Subcutaneous abdominal adipose tissue (tissue), 5 donors: ENCODE results near the gene TSPAN17.

Source experiments
- H3K27ac ChIP-seq: one replicate; pipeline ENCODE4 v1.7.0; 2013; ENCODE audit warnings: low read depth, mild to moderate bottlenecking, inconsistent platforms, low read length, moderate library complexity
- H3K27me3 ChIP-seq, 5 donors: one replicate each; pipeline ENCODE4 v1.7.0; 2013; ENCODE audit warnings: low read length in 5 of 5, inconsistent platforms in 1 of 5; ENCODE audit not compliant: control insufficient read depth in 5 of 5, insufficient read depth in 4 of 5
- H3K36me3 ChIP-seq, 5 donors: one replicate each; pipeline ENCODE4 v1.7.0; 2013; ENCODE audit warnings: low read length in 5 of 5; ENCODE audit not compliant: control insufficient read depth in 5 of 5, insufficient read depth in 5 of 5
- H3K4me1 ChIP-seq, 5 donors: one replicate each; pipeline ENCODE4 v1.7.0; 2013; ENCODE audit warnings: low read length in 5 of 5, mild to moderate bottlenecking in 3 of 5, moderate library complexity in 1 of 5; ENCODE audit not compliant: control insufficient read depth in 5 of 5, insufficient read depth in 5 of 5
- H3K4me3 ChIP-seq, 5 donors: one replicate each; pipeline ENCODE4 v1.7.0; 2013; ENCODE audit warnings: low read length in 5 of 5, low read depth in 1 of 5
- H3K9ac ChIP-seq, 5 donors: one replicate each; pipeline ENCODE4 v1.7.0; 2013; ENCODE audit warnings: low read length in 5 of 5, mild to moderate bottlenecking in 4 of 5, moderate library complexity in 3 of 5
- H3K9me3 ChIP-seq, 5 donors: one replicate each; pipeline ENCODE4 v1.7.0; 2013; ENCODE audit warnings: low read length in 5 of 5; ENCODE audit not compliant: control insufficient read depth in 5 of 5
- donor health status: healthy.
- donor health status: healthy.
- donor health status: healthy.
- donor health status: healthy.
- donor health status: healthy.

TSPAN17 gene

GRCh38 chr5:176687881-176688280 is 40.6 kb downstream of the TSPAN17 start:
- no peaks in the 10 kb centered on the region for H3K36me3 ChIP-seq
- no peak overlapping the region for H3K9ac ChIP-seq
- H3K4me1 ChIP-seq, result no peaks in the 10 kb centered on the region
- no peak overlapping the region for H3K27ac ChIP-seq
- peaks cover 0 to 6% (median 4%) of the 10 kb centered on the region in 5 donors for H3K9me3 ChIP-seq
- H3K4me3 ChIP-seq, result no peak overlapping the region
- H3K27me3 ChIP-seq, result peaks cover 8 to 34% (median 19%) of the 10 kb centered on the region in 5 donors

DNA sequence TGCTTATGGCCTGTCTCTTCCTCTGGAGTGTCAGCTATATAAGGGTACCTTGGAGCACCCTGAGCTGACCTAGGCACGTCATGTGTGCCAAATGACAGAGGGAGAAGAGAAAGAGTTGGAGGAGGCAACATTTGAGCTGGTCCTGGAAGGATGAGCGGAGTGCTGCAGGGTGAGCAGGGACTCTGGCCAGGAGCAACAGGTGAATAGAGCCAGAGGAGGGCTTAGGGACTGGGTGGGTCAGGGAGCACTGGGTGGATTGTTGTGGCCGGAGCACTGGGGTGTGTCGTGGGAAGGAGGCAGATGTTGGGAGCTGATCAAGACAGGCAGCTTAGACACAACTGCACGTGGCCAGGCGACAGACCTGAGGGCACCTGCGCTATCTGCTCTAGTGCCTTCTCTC is 43.6 kb downstream of the TSPAN17 start:
- peaks cover 26 to 50% (median 36%) of the 10 kb centered on the region in 5 donors for H3K27me3 ChIP-seq
- no peaks in the 10 kb centered on the region for H3K36me3 ChIP-seq
- no peak overlapping the region for H3K9ac ChIP-seq
- no peak overlapping the region for H3K4me3 ChIP-seq
- no peak overlapping the region for H3K27ac ChIP-seq
- peaks cover 0 to 3% (median 0%) of the 10 kb centered on the region in 5 donors for H3K4me1 ChIP-seq
- peaks cover 0 to 4% (median 4%) of the 10 kb centered on the region in 5 donors for H3K9me3 ChIP-seq

- peaks cover 30 to 56% (median 41%) of the 10 kb centered on the region in 5 donors for H3K27me3 ChIP-seq
- peaks cover 0 to 4% (median 4%) of the 10 kb centered on the region in 5 donors for H3K9me3 ChIP-seq
- H3K9ac ChIP-seq, result no peak overlapping the region
- H3K36me3 ChIP-seq, result no peaks in the 10 kb centered on the region
- peaks cover 0 to 3% (median 0%) of the 10 kb centered on the region in 5 donors for H3K4me1 ChIP-seq
- H3K27ac ChIP-seq, result no peak overlapping the region
- no peak overlapping the region for H3K4me3 ChIP-seq
These were observed 44.2 kb downstream of the TSPAN17 start for GRCh38 chr5:176691524-176691923.

DNA sequence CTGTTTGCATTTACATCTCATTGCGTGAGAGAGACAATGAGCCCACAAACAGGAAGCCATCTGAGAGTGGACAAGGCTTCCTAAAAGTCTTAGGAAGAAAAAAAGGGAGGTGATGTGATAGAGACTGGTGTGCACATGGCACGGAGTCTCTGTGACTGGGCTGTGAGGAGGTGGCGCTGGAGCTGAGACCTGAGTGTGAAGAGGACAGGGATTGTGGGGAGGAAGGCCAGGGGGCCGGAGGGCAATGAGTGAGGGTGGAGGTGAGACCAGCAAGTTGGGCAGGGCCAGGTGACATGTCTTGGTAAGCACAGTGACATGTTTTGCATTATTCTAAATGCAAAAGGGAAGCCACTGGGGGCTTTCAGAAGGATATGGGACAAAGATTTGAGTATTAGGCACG is 45.0 kb downstream of the TSPAN17 start:
- Histone ChIP-seq H3K36me3 (no peaks in the 10 kb centered on the region), H3K9me3 (peaks cover 0 to 4% (median 4%) of the 10 kb centered on the region in 5 donors), H3K27ac (no peak overlapping the region), H3K4me3 (no peak overlapping the region), H3K27me3 (peaks cover 36 to 64% (median 49%) of the 10 kb centered on the region in 5 donors), H3K9ac (no peak overlapping the region), H3K4me1 (peaks cover 0 to 3% (median 0%) of the 10 kb centered on the region in 5 donors)

DNA sequence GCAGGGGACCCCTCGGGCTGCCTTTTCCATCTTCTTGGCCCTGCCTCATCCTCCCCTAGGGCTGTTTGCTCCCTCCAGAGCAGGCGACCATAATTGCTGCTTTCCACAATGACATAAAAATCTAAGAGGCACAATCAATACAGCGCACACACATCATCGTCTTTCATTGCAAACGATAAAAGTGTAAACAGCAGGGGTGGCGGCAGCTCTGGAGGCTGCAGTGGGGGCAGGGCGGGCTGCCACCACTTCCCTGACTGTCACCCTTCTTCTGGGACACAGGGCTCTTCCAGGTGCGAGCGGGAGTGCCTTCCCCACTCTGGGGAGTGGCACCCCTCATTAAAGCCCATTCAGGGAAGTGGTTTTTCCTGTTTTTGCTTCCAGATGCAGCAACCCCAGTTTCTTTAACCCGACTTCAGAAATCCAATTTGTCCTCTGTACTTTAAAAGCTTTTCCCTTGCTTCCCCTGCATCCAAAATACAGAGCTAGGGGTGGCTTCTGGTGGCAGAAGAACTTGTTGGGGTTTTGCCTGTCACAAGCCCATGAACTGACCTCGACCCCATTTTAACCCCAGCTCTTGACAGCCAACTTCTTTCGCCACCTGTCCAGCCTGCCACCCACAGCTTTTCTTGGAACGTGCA is 45.7 kb downstream of the TSPAN17 start:
- no peak overlapping the region for H3K27ac ChIP-seq
- H3K9ac ChIP-seq, result no peak overlapping the region
- H3K9me3 ChIP-seq, result peaks cover 0 to 4% (median 4%) of the 10 kb centered on the region in 5 donors
- peaks cover 0 to 3% (median 0%) of the 10 kb centered on the region in 5 donors for H3K4me1 ChIP-seq
- H3K27me3 ChIP-seq, result peaks cover 39 to 71% (median 56%) of the 10 kb centered on the region in 5 donors
- H3K4me3 ChIP-seq, result no peak overlapping the region
- H3K36me3 ChIP-seq, result no peaks in the 10 kb centered on the region

DNA sequence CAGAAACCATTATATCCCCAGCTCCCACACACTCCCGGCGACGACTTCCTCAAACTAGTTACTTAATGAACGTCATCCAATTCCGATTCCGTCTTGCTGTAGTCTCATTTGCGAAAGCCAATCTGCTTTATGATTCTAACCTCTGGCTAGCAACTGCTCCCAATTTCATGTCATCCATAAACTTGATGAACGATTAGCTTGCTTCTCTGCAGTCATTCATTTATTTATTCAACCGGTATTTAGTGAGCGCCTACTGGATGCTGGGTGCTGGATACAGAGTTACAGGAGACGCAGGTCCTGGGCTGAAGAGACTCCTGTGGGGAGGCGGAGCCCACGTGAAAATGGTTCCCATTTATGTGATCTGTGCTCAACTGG is 46.2 kb downstream of the TSPAN17 start:
- Histone ChIP-seq H3K27ac (no peak overlapping the region), H3K4me3 (no peak overlapping the region), H3K9me3 (peaks cover 0 to 4% (median 4%) of the 10 kb centered on the region in 5 donors), H3K27me3 (peaks cover 43 to 74% (median 61%) of the 10 kb centered on the region in 5 donors), H3K36me3 (no peaks in the 10 kb centered on the region), H3K9ac (no peak overlapping the region), H3K4me1 (peaks cover 0 to 3% (median 0%) of the 10 kb centered on the region in 5 donors)

DNA sequence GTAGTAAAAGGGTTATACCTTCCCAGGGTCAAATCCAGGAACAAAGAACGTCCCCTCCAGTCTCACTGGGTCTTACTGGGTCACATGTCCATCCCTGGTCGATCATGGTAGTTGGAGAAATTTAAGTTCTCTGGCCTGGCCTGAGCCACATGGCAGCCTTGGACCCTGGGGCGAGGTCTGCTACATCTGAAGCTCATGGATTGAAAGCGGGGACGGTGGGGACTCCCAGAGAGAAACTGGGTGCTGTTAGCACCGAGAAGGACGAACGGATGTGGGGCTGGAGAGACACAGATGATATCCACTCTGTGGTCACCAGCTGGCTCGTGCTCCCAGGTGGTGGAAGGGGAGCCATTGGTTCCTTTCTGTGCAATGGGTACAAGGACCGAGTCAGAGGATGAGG is 46.9 kb downstream of the TSPAN17 start:
- Histone ChIP-seq H3K4me1 (peaks cover 0 to 3% (median 0%) of the 10 kb centered on the region in 5 donors), H3K27me3 (peaks cover 47 to 81% (median 68%) of the 10 kb centered on the region in 5 donors), H3K9me3 (peaks cover 0 to 4% (median 4%) of the 10 kb centered on the region in 5 donors), H3K4me3 (no peak overlapping the region), H3K27ac (no peak overlapping the region), H3K9ac (no peak overlapping the region), H3K36me3 (no peaks in the 10 kb centered on the region)

DNA sequence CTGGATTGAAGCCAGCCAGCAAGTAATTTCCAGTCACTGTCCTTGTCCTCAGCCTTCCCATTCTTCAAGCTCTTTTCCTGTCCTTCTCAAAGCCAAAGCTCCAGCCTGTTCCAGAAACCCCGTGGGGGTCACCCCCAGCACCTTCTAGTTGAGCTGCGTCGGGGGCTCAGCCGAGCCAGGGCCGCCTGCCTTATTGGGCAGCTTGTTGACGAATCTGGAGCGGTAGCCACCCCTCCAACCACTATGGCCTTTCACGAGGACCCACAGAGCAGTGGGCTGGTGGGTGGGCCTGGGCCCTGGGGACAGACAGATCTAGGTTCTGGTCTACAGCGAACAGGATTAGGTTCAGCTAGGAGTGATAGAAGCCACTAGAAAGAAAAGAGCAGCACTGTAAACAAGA is 47.3 kb downstream of the TSPAN17 start:
- H3K9ac ChIP-seq, result no peak overlapping the region
- H3K27me3 ChIP-seq, result peaks cover 47 to 79% (median 69%) of the 10 kb centered on the region in 5 donors
- H3K27ac ChIP-seq, result no peak overlapping the region
- peaks cover 0 to 3% (median 0%) of the 10 kb centered on the region in 5 donors for H3K4me1 ChIP-seq
- peaks cover 0 to 4% (median 4%) of the 10 kb centered on the region in 5 donors for H3K9me3 ChIP-seq
- H3K36me3 ChIP-seq, result no peaks in the 10 kb centered on the region
- no peak overlapping the region for H3K4me3 ChIP-seq

- no peak overlapping the region for H3K27ac ChIP-seq
- peaks cover 49 to 80% (median 69%) of the 10 kb centered on the region in 5 donors for H3K27me3 ChIP-seq
- no peak overlapping the region for H3K9ac ChIP-seq
- no peak overlapping the region for H3K4me3 ChIP-seq
- peaks cover 0 to 3% (median 0%) of the 10 kb centered on the region in 5 donors for H3K4me1 ChIP-seq
- peaks cover 0 to 4% (median 4%) of the 10 kb centered on the region in 5 donors for H3K9me3 ChIP-seq
- no peaks in the 10 kb centered on the region for H3K36me3 ChIP-seq
These were observed 47.8 kb downstream of the TSPAN17 start for GRCh38 chr5:176695073-176695472.

DNA sequence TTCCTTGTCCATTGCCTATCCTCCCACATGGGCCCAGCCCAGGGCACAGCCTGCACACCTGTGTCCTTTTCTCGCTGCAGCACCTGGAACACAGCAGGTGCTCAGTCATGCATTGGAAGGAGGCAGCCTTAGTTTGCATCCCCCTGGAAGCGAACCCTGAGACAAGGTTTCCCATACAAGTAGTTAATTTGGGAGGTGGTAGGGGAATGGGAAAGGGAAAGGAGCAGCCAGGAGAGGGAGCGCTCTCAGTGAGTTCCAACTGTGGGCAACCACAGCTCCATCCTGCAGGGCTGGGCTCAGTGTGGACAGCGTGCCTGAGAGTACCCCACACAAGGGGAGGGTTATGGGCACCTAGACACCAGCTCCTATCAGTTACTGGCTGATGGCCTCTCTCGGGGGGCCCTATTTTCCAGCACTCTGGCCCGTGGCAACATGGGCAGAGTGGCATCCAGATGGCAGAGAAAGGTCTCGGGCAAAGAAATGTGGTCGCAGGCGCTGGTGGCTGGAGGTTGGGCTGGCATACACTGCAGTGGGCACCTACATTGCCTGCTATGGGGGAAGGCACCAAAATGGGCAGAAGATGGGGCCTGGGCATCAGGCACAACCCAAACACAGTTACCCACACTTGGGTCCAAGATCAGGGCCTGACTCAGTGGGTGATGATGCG is 50.1 kb downstream of the TSPAN17 start:
- Histone ChIP-seq H3K27ac (no peak overlapping the region), H3K9me3 (no peaks in the 10 kb centered on the region), H3K9ac (no peak overlapping the region), H3K4me3 (no peak overlapping the region), H3K4me1 (peaks cover 0 to 3% (median 0%) of the 10 kb centered on the region in 5 donors), H3K27me3 (peaks cover 45 to 70% (median 63%) of the 10 kb centered on the region in 5 donors), H3K36me3 (no peaks in the 10 kb centered on the region)
